Adrenal gland (tissue), 5 donors: Measurements from ENCODE around the gene H6PD.

Experiments
- POLR2A ChIP-seq, 2 donors: fragments of 450-650 bp; IDR thresholded peaks; one replicate each; pipeline ENCODE4 v1.6.1; 2017; ENCODE audit warnings: antibody characterized with exemption in 2 of 2, mild to moderate bottlenecking in 2 of 2, moderate library complexity in 1 of 2
- TF ChIP-seq, protein P1 (sequence below), 6 experiments: fragments of 450-650 bp in 4 of 6; fragments of 200-600 bp in 2 of 6; sonication (generic) in 1 of 6; IDR thresholded peaks; 1 replicate in 5 of 6; 2 replicates in 1 of 6; pipeline versions ENCODE4 v1.5.1 to v1.8.0; 2016 to 2021; ENCODE audit warnings: antibody characterized with exemption in 6 of 6, mild to moderate bottlenecking in 2 of 6, moderate library complexity in 1 of 6
- donor health status: DM: no; HTN: no; CAD: no.

DNA sequence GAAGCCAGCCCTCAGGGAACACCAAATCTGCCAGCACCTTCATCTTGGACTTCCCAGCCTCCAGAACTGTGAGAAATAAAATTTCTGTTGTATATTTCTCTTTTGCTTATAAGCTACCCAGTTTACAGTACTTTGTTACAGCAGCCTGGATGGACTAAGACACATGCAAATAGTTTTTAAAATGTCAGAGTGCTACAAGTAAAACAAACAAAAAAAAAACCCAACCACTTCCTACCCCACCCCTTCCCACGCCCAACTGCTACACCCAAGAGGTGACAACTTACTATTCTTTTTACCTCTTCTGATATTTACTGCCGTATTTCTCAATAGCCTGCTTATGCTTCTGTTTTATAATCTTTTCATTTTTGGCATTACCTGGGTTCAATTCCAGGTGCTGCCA, 49.5 kb downstream of the H6PD start:
- TF ChIP-seq, protein P1, sequence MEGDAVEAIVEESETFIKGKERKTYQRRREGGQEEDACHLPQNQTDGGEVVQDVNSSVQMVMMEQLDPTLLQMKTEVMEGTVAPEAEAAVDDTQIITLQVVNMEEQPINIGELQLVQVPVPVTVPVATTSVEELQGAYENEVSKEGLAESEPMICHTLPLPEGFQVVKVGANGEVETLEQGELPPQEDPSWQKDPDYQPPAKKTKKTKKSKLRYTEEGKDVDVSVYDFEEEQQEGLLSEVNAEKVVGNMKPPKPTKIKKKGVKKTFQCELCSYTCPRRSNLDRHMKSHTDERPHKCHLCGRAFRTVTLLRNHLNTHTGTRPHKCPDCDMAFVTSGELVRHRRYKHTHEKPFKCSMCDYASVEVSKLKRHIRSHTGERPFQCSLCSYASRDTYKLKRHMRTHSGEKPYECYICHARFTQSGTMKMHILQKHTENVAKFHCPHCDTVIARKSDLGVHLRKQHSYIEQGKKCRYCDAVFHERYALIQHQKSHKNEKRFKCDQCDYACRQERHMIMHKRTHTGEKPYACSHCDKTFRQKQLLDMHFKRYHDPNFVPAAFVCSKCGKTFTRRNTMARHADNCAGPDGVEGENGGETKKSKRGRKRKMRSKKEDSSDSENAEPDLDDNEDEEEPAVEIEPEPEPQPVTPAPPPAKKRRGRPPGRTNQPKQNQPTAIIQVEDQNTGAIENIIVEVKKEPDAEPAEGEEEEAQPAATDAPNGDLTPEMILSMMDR (IDR thresholded peaks at IDR 0.05), result no peak
- no peak for TF ChIP-seq POLR2A (IDR thresholded peaks at IDR 0.05)
